Measurements from ENCODE around the gene MAP3K3. TPM values are rescaled to one million over a fixed set of nuclear protein-coding genes. Genes with fewer than 3 reads are reported as not detected.

The MAP3K3 gene
- polyA plus RNA-seq, 1 experiment = 32.5 TPM

DNA sequence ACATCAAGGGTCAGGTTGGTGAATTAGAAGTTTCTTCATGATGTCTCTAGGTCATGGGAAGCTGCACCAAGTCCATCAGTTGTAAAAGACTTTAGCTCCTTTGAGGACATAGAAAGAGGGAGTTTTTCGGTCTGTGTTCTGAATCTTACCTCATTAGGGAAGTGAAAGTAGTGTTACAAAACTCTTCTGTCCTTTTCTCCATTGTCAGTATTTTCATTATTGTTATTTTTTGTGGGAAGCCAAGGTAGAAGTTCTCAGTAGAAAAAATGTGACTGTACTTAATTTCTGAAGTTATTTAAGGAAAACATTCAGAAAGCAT, 24.2 kb downstream of the MAP3K3 start:
- Histone ChIP-seq H3K4me3 (ENCODE audit: low read depth, low read length) (no peak overlapping the region), H3K36me3 (ENCODE audit: control insufficient read depth, insufficient read depth, low read length) (peaks cover 4% of the 10 kb centered on the region; the same call in 1 of the 2 replicates), H3K27me3 (ENCODE audit: control insufficient read depth, insufficient read depth, low read length) (no peaks in the 10 kb centered on the region)
- no peak for DNase-seq (ENCODE audit: low read depth)
- ChIA-PET CTCF (interaction anchor here (0.7 to 1.5 kb wide), 2 partner anchors 13 to 243 kb away, joined by 3 to 5 read pairs; no protein-coding TSS in a partner anchor), POLR2A (no interaction called here)
- TF ChIP-seq CTCF (IDR thresholded peaks at IDR 0.05; ENCODE audit: insufficient read depth, low read depth, low read length) = no peak

GRCh38 chr17:63647065-63647725, 25.0 kb downstream of the MAP3K3 start:
- DNase-seq (ENCODE audit: low read depth) = no peak
- Histone ChIP-seq H3K4me3 (ENCODE audit: low read depth, low read length) (no peak overlapping the region), H3K36me3 (ENCODE audit: control insufficient read depth, insufficient read depth, low read length) (peaks cover 4% of the 10 kb centered on the region; the same call in 1 of the 2 replicates), H3K27me3 (ENCODE audit: control insufficient read depth, insufficient read depth, low read length) (no peaks in the 10 kb centered on the region)
- ChIA-PET CTCF (interaction anchor here (1.5 kb wide), 1 partner anchor 14 kb away, joined by 5 read pairs; no protein-coding TSS in a partner anchor), POLR2A (no interaction called here)
- no peak for TF ChIP-seq CTCF (IDR thresholded peaks at IDR 0.05; ENCODE audit: insufficient read depth, low read depth, low read length)

DNA sequence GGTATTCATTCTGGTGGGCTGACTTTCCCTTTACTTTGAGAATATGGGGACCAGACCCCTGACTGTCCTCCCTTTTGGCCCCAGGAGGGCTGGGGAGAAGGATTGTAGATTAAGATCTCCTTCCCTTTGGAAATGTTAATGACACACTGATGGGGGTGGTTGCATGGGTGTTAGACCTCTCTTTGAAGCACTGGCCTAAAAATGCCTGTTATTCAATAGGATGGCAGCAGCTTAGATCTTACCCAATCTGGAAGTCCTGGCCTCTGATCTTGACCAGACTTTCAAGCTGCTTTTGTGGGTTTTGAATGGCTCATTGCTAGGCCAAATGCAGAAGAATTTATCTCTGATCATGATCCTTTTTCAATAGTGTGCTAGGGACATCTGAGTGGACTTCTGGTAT, 25.7 kb downstream of the MAP3K3 start:
- Histone ChIP-seq H3K36me3 (ENCODE audit: control insufficient read depth, insufficient read depth, low read length) (peaks cover 5% of the 10 kb centered on the region), H3K4me3 (ENCODE audit: low read depth, low read length) (no peak overlapping the region), H3K27me3 (ENCODE audit: control insufficient read depth, insufficient read depth, low read length) (no peaks in the 10 kb centered on the region)
- TF ChIP-seq CTCF (IDR thresholded peaks at IDR 0.05; ENCODE audit: insufficient read depth, low read depth, low read length) = no peak
- DNase-seq (ENCODE audit: low read depth) = no peak
- ChIA-PET POLR2A (no interaction called here), CTCF (interaction anchor here (1.5 kb wide), 1 partner anchor 14 kb away, joined by 5 read pairs; no protein-coding TSS in a partner anchor)

DNA sequence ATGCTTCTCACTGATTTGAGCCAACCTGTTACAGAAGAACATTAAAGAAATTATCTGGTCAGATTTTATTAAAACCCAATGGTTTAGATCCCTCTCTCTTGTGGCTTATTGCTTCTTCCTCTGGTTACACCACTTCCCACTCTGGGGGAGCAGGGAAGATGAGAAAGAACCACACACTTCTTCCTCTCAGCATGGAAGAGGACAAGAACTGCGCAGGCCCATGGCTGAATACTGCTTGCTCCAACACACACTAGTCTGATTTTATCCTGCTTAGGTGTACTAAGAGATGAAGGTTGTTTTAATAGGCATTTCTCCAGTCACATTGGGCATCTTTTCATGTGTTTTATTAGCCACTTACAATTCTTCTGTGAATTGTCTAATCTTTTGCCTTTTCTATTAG, 27.6 kb downstream of the MAP3K3 start:
- ChIA-PET POLR2A (no interaction called here), CTCF (no interaction called here)
- no peaks in the 10 kb centered on the region for H3K27me3 ChIP-seq (ENCODE audit: control insufficient read depth, insufficient read depth, low read length)
- peaks cover 6% of the 10 kb centered on the region for H3K36me3 ChIP-seq (ENCODE audit: control insufficient read depth, insufficient read depth, low read length)
- TF ChIP-seq CTCF (IDR thresholded peaks at IDR 0.05; ENCODE audit: insufficient read depth, low read depth, low read length) = no peak
- no peak overlapping the region for H3K4me3 ChIP-seq (ENCODE audit: low read depth, low read length)
- no peak for DNase-seq (ENCODE audit: low read depth)

DNA sequence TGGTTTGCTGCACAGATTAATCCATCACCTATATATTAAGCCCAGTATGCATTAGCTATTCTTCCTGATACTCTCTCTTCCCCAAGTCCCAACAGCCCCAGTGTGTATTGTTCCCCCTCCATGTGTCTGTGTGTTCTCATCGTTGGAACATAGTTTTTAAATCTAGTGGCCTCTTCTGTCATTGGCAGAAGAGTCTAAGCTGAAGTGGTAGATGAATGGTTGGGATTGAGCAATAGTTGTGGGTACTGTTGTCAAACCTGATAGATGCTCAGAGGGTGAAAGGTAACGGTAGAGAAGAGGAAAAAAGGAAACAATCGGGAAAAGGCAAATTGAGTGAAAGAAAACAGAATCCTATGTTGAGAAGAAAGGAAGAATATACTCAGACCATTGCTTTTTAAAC, 29.9 kb downstream of the MAP3K3 start:
- ChIA-PET POLR2A (no interaction called here), CTCF (no interaction called here)
- no peak for TF ChIP-seq CTCF (IDR thresholded peaks at IDR 0.05; ENCODE audit: insufficient read depth, low read depth, low read length)
- peaks cover 2% of the 10 kb centered on the region for H3K36me3 ChIP-seq (ENCODE audit: control insufficient read depth, insufficient read depth, low read length)
- H3K4me3 ChIP-seq (ENCODE audit: low read depth, low read length) = no peak overlapping the region
- no peak for DNase-seq (ENCODE audit: low read depth)
- no peaks in the 10 kb centered on the region for H3K27me3 ChIP-seq (ENCODE audit: control insufficient read depth, insufficient read depth, low read length)

Measured in BJ (cell line).